Tibial nerve (tissue), 4 donors: ENCODE data around the gene NEB.
"Not testable (repeated sequence)": the region's sequence is repeated elsewhere in the genome, so short reads cannot be mapped to it uniquely, and the experiment has no call there.

ENCODE experiments used
- EP300 ChIP-seq, 2 donors: sonication (generic); formaldehyde crosslinking; IDR thresholded peaks; one replicate each; pipeline ENCODE4 v1.6.1; 2017; ENCODE audit warnings: antibody characterized with exemption in 2 of 2, mild to moderate bottlenecking in 1 of 2
- POLR2A ChIP-seq, 2 donors: fragments of 450-650 bp; IDR thresholded peaks; one replicate each; pipeline ENCODE4 v1.6.1; 2017; ENCODE audit warnings: antibody characterized with exemption in 2 of 2, mild to moderate bottlenecking in 2 of 2, moderate library complexity in 2 of 2
- TF ChIP-seq, protein P1 (sequence below), 5 experiments: fragments of 200-600 bp in 3 of 5; fragments of 450-650 bp in 2 of 5; sonication (generic) in 3 of 5; IDR thresholded peaks; one replicate each; pipeline ENCODE4 v1.5.1; 2016 to 2019; ENCODE audit warnings: antibody characterized with exemption in 5 of 5, mild to moderate bottlenecking in 3 of 5, moderate library complexity in 2 of 5

DNA sequence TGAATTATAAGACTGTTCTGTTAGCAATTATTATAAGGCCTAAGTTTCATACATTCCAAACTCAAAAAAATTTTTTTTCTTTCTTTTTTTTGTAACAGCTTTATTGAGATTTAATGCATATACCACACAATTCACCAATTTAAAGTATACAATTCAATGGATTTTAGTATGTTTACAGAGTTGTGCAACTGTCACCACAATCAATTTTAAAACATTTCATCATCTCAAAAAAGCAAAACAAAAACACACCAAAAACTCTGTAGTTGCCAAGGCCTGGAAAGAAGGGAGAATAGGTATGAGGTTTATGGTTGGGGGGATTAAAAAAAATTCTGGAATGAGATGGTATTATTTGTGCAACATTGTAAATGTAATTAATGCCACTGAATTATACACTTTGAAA, 36.1 kb downstream of the NEB start:
- TF ChIP-seq, protein P1, sequence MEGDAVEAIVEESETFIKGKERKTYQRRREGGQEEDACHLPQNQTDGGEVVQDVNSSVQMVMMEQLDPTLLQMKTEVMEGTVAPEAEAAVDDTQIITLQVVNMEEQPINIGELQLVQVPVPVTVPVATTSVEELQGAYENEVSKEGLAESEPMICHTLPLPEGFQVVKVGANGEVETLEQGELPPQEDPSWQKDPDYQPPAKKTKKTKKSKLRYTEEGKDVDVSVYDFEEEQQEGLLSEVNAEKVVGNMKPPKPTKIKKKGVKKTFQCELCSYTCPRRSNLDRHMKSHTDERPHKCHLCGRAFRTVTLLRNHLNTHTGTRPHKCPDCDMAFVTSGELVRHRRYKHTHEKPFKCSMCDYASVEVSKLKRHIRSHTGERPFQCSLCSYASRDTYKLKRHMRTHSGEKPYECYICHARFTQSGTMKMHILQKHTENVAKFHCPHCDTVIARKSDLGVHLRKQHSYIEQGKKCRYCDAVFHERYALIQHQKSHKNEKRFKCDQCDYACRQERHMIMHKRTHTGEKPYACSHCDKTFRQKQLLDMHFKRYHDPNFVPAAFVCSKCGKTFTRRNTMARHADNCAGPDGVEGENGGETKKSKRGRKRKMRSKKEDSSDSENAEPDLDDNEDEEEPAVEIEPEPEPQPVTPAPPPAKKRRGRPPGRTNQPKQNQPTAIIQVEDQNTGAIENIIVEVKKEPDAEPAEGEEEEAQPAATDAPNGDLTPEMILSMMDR (IDR thresholded peaks at IDR 0.05), result not testable (repeated sequence)
- not testable (repeated sequence) for TF ChIP-seq POLR2A, EP300 (IDR thresholded peaks at IDR 0.05)
